ENCODE results near the gene KLHDC8A.
"Not testable (repeated sequence)": the region's sequence is repeated elsewhere in the genome, so short reads cannot be mapped to it uniquely, and the experiment has no call there.

KLHDC8A gene

DNA sequence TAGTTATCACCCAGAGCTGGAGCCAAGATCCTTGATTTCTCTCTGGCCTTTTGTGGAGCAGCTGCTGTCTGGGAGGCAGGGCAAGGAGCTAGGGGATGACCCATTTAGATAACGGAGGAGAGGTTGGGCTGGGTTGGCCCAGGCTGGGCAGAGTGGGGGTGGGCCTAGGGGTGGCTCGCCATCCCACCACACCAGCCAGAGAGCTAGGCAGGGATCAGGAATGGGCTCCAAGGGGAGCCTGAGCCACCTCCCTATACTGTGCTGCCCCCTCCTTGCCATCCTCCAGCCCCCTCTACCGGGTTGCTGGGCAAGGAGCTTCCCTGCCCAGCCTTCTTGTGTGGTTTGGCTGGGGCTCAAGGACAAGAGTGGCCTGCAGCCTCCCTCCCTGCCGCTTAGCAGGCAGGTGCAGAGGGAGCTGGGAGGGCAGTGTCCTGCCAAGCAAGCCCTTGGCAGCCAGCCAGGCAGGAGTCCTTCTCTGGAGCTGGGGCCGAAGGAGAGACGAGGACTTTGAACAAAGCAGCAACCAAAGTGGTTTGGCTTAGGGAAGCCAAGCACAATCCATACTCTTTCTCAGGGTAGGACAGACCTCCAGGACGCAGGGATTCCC lies 39.3 kb downstream of the KLHDC8A start:
- DNase-seq, result peak in 1 of 2 experiments; percentile 81

GRCh38 chr1:205316161-205316566 lies 40.6 kb downstream of the KLHDC8A start:
- DNase-seq, result no peak

GRCh38 chr1:205315008-205315618 lies 41.6 kb downstream of the KLHDC8A start:
- no peak for DNase-seq

DNA sequence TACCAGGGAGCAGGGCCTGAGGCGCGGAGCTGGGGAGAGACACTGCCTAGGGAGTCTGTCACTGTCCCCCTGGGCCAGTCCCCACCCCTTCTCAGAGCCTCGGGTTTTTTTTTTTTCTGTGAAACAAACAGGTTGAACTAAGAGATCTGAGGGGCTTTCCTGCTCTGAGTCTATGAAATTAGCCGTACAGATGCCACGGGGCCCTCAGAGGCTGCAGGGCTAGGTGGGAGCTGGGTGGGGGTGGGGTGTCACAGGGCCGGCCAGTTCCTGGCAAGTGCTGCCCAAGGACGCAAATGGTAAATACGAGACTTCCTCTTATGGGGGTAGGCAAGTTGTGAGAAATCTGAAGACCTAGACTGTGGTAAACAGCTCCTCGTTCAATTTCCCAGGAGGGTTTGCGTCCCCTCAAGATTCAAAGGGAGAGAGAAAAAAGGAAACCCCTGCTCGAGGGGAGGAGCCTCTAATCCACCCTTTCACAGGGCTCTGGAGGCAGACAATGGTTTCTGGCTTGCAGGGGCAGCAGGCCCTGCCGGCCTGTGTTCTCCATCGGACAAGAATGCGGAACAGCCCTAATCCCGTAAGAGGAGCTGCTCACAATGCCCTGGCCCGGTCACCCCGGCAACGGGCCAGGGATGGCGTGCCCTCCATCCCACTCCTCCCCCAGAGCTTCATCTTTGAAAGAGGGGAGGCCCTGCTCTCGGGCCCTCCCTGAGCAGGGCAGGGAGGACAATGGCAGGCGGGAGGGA lies 43.0 kb downstream of the KLHDC8A start:
- DNase-seq, result no peak

- no peak for DNase-seq
These were observed 43.7 kb downstream of the KLHDC8A start for GRCh38 chr1:205312866-205313562.

GRCh38 chr1:205310976-205311704 lies 45.6 kb downstream of the KLHDC8A start:
- no peak for DNase-seq

GRCh38 chr1:205309741-205310140 lies 47.0 kb downstream of the KLHDC8A start:
- DNase-seq, result no peak

DNA sequence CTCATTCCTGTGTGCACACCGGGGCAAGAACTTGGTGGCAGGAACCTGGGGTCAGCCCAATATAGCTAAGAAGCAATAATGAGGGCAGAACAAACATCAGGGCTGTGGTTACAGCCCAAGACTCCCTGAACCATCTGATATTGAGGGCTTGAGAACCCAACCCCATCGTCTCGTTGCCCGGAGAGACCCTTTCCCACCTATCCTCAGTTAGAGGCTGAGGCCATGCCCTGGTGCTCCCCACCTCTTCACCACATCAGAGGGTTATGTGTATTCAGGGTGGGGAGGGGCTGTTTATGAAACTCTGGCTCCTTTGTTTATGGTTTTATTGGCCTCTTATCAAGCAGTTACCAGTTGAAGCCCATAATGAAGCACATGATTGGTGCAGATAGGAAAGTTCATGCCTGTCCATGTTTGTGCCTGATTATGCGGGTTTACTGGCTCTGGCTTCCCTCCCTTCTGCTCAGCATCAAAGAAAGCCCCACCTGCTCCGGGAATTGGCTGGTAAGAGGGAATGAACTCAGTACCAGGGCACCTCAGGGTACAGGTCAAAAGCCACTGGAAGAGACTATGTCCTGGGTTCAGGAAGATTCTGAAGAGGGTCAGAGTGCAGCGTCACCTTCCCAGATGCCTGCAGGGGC lies 49.7 kb downstream of the KLHDC8A start:
- DNase-seq, result no peak

DNA sequence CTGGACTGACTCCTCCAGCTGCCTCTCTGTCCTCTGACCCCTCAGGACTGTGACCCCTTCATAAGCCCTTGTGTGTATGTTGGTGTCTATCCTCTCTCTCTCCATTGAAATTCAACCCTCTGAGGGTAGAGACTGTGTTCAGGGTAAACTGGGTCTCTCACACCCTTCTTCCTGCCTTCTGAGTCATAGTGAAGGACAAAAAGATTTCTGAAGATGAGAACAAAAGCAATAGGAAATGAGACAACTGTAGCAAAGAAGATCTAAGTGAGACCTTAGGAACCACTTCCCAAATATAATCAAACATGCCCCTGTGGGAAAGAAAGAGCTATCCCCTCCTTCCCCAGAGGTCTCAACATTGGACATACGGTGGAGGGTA lies 52.0 kb downstream of the KLHDC8A start:
- no peak for DNase-seq

GRCh38 chr1:205304046-205304694 lies 52.6 kb downstream of the KLHDC8A start:
- no peak for DNase-seq

GRCh38 chr1:205303247-205303888 lies 53.4 kb downstream of the KLHDC8A start:
- no peak for DNase-seq

DNA sequence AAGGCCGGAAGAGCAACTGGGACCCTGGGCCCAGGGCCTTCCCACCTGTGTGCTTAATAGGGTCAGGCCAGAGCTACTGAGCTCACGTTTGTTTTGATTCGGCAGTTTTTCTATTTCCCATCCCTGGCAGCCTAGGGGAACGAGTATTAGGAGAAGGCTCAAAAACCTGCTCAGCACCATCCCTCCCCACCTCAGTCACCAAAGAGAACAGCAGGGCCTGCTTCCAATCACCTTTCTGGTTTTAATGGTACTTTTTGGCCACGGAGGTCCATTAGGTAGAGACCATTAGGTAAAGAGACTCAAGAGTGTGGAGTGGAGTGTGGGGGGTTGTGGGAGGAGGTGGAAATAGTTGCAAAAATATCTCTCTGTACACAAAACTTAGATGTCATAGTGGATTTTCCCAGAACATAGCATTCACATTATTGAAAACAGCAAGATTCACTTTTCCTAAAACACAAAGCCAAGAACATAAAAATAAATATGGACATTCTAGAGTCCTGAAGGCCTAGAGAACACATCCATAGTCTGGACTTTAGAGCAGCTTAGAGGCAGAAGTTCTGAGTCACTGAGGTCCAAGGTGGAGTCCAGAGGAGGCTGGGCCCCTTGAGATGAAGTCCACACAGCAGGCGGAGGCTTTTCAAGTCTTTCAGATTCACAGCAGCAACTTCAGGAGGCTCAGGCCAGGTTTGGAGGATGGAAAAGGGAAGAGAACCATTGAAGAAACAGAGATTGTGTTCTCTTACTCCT lies 54.7 kb downstream of the KLHDC8A start:
- no peak for DNase-seq

- DNase-seq, result peak in 1 of 2 experiments; percentile 17
These were observed 55.4 kb downstream of the KLHDC8A start for GRCh38 chr1:205301205-205301821.

DNA sequence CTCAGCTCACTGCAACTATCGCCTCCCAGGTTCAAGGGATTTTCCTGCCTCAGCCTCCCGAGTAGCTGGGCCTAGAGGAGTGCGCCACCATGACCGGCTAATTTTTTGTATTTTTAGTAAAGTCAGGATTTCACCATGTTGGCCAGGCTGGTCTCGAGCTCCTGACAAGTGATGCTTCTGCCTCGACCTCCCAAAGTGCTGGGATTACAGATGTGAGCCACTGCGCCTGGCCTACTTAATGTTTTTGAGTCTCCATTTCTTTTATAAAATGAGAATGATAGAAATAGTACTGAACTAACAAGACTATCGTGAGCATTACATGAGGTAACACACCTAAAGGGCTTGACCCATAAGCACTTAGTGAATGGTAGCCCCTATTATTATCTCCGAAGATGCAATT lies 56.6 kb downstream of the KLHDC8A start:
- DNase-seq, result no peak

DNA sequence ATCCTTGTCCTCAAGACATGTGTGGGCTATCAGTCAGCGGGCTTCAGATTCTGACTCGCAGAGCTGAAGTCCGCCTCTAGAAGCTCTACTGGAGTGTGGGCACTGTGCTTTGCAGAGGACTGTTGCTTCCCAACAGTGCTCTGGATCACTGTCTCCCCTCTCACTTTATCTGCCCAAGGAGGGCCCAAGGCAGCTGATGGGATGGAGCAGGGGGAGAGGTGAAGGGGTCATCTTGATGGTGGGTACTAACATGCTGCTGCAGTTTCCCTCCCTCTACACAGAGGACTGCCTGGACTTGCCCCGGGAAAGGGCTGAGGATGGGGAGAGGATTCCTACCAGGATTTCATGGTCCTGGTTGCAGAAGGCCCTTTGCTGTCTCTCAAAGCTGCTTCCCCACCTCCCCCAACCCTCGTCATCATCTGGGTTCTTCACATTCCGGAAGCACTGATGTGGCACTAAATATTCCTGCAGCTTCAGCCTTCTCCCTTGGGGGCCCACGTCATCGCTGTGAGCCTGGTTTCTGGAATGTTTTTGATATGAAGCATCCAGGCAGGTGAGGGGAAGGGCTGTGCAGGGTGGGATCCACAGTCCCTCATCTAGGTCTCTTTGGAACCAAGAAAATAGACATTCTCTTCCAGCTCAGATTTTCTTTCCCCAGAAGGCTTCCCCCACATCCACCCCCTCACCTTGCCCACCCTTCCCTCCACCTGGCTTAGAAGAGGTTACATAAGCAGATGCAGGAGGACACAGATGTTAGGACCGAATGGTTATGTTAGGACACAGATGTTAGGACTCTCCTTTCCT lies 58.3 kb downstream of the KLHDC8A start:
- DNase-seq, result no peak

DNA sequence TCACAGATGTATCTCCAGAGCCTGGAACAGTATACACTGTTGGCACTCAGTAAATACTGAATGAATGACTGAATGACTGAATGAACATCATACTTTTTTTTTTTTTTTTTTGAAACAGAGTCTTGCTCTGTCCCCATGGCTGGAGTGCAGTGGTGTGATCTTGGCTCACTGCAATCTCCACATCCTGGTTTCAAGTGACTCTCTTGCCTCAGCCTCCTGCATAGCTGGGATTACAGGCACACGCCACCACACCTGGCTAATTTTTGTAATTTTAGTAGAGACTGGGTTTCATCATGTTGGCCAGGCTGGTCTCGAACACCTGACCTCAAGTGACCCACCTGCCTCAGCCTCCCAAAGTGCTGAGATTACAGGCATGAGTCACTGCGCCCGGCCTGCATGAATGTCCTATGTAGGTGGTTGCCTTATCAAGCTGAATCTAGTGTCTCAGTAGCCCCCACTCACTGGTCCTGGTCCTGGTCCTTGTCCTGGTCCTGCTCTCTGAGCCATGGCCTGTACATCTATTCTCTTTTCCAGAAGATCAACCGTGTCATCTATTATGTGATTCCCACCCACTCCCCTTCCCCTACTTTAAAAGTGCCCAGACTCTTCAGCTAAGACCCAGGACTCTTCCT lies 59.1 kb downstream of the KLHDC8A start:
- DNase-seq, result not testable (repeated sequence)

- DNase-seq, result no peak
These were observed 60.6 kb downstream of the KLHDC8A start for GRCh38 chr1:205296154-205296553.

DNA sequence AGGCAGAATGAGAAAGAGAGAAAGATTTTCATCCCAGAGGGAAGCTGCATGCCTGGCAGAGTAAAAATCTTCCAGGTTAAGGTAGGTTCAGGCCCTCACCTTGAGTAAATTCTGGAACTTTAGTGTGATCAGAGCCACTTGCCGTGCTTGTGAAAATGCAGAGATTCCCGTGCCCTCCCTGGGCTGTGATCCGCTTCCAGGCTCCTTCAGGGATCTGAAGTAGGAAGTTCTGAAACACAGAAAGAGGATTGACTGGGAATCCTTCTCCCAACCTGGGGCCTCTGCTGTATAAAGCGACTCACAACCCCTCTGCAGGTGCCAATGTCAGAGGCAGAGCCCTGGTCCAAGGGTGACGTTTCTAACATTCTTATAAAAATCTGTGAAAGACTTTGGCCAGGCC lies 61.8 kb downstream of the KLHDC8A start:
- no peak for DNase-seq
